DND-41 (cell line): ENCODE results near the gene PDXDC1.
"Not testable (repeated sequence)": the region's sequence is repeated elsewhere in the genome, so short reads cannot be mapped to it uniquely, and the experiment has no call there.

Source experiments
- ATAC-seq: fragments of 200-7000 bp; cut with Tn5 transposase; 3 replicates; pipeline ENCODE4 v1.9.1; 2021; ENCODE audit warnings: low read depth; ENCODE audit not compliant: insufficient read depth
- DNase-seq: peaks from one replicate; pipeline ENCODE4 v3.0.0-alpha.2; 2020
- H2AFZ ChIP-seq: 2 replicates; pipeline ENCODE4 v1.6.0; 2012; ENCODE audit warnings: low read depth, low read length
- H3K27ac ChIP-seq: 2 replicates; pipeline ENCODE4 v1.5.1; 2012; ENCODE audit warnings: low read length, inconsistent platforms
- H3K27me3 ChIP-seq: fragments of 200-600 bp; sonication (generic); 2 replicates; pipeline ENCODE4 v1.6.0; 2012; ENCODE audit warnings: low read length, mild to moderate bottlenecking, inconsistent platforms; ENCODE audit not compliant: insufficient read depth, poor library complexity
- H3K36me3 ChIP-seq: 2 replicates; pipeline ENCODE4 v1.5.1; 2012; ENCODE audit warnings: low read length, inconsistent platforms; ENCODE audit not compliant: insufficient read depth
- H3K4me1 ChIP-seq: 2 replicates; pipeline ENCODE4 v1.5.1; 2012; ENCODE audit warnings: mild to moderate bottlenecking, low read length; ENCODE audit not compliant: insufficient read depth
- H3K4me2 ChIP-seq: 2 replicates; pipeline ENCODE4 v1.6.0; 2012; ENCODE audit warnings: mild to moderate bottlenecking, moderate library complexity, low read length, inconsistent platforms; ENCODE audit not compliant: insufficient read depth
- H3K4me3 ChIP-seq, 2 experiments: fragments of 200-600 bp in 1 of 2; shearing (Covaris generic) in 1 of 2; 2 replicates each; pipeline ENCODE4 v1.5.1; 2012 to 2016; ENCODE audit warnings: inconsistent platforms in 2 of 2, low read length in 2 of 2, mild to moderate bottlenecking in 2 of 2, low read depth in 1 of 2, moderate library complexity in 1 of 2
- H3K79me2 ChIP-seq: 2 replicates; pipeline ENCODE4 v1.6.0; 2012; ENCODE audit warnings: low read length, inconsistent platforms; ENCODE audit not compliant: insufficient read depth
- H3K9ac ChIP-seq: 2 replicates; pipeline ENCODE4 v1.6.0; 2012; ENCODE audit warnings: low read depth, mild to moderate bottlenecking, inconsistent platforms, low read length, moderate library complexity
- H3K9me3 ChIP-seq: 2 replicates; pipeline ENCODE4 v1.5.1; 2012; ENCODE audit warnings: low read length, moderate library complexity, mild to moderate bottlenecking, inconsistent platforms; ENCODE audit not compliant: insufficient read depth, severe bottlenecking
- H4K20me1 ChIP-seq: 2 replicates; pipeline ENCODE4 v1.6.0; 2012; ENCODE audit warnings: low read length; ENCODE audit not compliant: insufficient read depth
- TF ChIP-seq, protein P1 (sequence below): IDR thresholded peaks from 2 replicates; pipeline ENCODE4 v1.5.1; 2012; ENCODE audit warnings: borderline replicate concordance, low read length, moderate library complexity, mild to moderate bottlenecking; ENCODE audit not compliant: poor library complexity, severe bottlenecking; ENCODE audit errors: extremely low read depth

PDXDC1 gene

DNA sequence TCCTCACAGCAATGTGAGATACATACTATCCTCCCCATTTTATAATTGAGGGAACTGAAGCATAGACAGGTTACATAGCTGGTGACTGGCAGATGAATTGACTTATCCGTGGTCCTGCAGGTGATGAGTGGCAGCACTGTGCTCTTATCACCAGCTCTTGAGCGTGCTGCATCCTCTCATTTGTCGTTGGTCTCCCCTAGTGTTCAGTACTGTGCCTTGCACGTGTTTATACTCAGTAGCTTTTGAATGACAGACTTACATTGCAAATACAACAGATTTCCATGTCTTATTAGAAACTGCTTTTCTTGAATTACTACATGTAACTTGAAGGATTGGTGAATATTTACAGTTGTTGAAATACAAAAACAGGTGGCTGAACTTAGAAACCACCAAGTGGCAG lies 47.4 kb downstream of the PDXDC1 start:
- not testable (repeated sequence) for H3K9me3 ChIP-seq, H3K4me1 ChIP-seq, H2AFZ ChIP-seq, H3K27ac ChIP-seq, H3K79me2 ChIP-seq, H3K9ac ChIP-seq, H3K4me3 ChIP-seq, H3K27me3 ChIP-seq, H3K4me2 ChIP-seq
- H3K36me3 ChIP-seq = peaks cover 53% of the 10 kb centered on the region
- TF ChIP-seq, protein P1, sequence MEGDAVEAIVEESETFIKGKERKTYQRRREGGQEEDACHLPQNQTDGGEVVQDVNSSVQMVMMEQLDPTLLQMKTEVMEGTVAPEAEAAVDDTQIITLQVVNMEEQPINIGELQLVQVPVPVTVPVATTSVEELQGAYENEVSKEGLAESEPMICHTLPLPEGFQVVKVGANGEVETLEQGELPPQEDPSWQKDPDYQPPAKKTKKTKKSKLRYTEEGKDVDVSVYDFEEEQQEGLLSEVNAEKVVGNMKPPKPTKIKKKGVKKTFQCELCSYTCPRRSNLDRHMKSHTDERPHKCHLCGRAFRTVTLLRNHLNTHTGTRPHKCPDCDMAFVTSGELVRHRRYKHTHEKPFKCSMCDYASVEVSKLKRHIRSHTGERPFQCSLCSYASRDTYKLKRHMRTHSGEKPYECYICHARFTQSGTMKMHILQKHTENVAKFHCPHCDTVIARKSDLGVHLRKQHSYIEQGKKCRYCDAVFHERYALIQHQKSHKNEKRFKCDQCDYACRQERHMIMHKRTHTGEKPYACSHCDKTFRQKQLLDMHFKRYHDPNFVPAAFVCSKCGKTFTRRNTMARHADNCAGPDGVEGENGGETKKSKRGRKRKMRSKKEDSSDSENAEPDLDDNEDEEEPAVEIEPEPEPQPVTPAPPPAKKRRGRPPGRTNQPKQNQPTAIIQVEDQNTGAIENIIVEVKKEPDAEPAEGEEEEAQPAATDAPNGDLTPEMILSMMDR = peak; percentile 66
- DNase-seq (peak; percentile 47), ATAC-seq (peak; percentile 95)
- peaks cover 21% of the 10 kb centered on the region; the same call in 1 of the 2 replicates for H4K20me1 ChIP-seq

DNA sequence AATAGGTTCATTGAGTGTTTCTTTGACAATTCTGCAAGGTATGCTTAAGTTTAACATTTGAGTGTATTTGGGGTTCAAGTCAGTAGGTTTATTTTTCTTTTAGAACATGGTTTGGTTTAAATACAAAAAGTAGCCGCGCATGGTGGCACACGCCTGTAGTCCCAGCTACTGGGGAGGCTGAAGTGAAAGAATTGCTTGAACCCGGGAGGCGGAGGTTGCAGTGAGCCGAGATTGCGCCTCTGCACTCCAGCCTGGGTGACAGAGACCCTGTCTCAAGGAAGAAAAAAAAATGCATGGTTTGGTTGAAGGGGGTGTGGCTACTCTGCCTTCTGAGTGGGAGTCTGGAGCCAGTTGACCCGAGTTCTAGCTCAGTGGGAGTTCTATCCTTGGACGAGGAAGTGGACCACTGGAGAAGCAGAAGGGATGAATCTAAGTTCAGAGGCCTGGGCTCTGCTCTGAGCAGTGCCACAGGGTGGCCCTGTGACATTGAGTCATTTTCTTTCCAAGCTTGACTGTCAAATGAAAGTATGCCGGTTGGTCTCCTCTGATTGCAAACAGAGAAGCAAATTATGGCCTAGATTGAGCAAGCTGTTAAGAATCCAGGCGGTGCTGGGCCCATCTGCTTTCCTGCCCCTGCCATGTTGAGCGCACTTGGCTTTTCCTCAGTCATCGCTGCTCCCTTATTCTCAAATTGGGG lies 48.7 kb downstream of the PDXDC1 start:
- Histone ChIP-seq H3K79me2 (peaks cover 11% of the 10 kb centered on the region; the same call in 1 of the 2 replicates), H4K20me1 (peaks cover 27% of the 10 kb centered on the region; the same call in 1 of the 2 replicates), H3K36me3 (peaks cover 57% of the 10 kb centered on the region)
- not testable (repeated sequence) for H3K4me2 ChIP-seq, H3K4me3 ChIP-seq, H3K4me1 ChIP-seq, H2AFZ ChIP-seq, DNase-seq, H3K9me3 ChIP-seq, ATAC-seq, H3K9ac ChIP-seq, H3K27ac ChIP-seq, H3K27me3 ChIP-seq

DNA sequence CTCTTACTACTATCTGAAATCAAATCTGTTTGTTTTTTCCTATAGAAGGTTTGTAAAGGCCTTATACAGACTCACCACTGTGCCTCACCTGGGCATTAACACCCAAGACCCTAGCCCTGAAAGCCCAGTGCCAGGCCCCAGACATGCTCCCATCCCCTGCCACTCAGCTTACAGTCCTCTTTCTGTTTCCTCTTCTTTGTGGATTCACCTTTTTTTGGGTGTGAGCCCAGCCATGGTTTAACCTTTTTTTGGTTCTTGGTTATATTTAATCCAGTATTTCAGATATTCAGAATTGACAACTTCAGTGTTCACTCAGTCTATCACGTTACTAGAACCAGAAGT lies 50.0 kb downstream of the PDXDC1 start:
- not testable (repeated sequence) for H3K27me3 ChIP-seq, H3K4me3 ChIP-seq, ATAC-seq, H3K4me2 ChIP-seq, H3K9ac ChIP-seq, DNase-seq, H3K27ac ChIP-seq, H3K4me1 ChIP-seq, H3K9me3 ChIP-seq, H2AFZ ChIP-seq
- Histone ChIP-seq H3K79me2 (peaks cover 22% of the 10 kb centered on the region), H4K20me1 (peaks cover 36% of the 10 kb centered on the region), H3K36me3 (peaks cover 55% of the 10 kb centered on the region)

DNA sequence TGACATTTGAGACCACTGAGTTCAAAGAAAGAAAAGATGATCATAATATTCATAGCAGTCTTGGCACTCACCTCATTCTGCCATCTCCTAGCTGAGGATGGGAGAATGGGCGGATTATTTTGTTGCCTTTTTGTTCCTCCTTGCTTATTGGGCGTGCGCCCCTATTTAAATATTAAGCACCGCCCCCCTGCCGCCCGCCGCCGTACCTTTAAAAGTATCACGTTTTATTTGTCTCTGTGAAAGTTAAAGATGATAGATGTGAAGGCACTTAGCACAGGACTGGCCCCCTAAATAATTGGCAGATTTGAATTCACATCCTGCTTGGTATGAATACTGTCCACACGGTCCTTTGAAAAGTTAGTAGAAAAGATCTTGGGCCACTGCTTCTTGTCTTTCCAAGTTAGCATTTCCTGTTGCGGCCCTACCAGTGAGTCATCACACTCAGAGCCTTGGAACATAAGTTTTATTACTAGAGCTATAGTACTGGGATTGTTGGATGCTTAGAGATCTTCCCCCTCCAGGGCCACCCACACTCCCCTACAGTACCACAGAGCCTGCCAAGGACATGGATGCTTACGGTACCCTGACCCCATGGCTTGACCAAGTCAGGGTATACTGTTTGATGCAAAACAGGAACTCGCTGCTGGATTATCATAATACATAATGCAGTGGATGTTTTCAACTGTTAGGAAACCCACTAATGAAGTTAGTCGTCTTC lies 50.6 kb downstream of the PDXDC1 start:
- Histone ChIP-seq H3K36me3 (peaks cover 57% of the 10 kb centered on the region), H4K20me1 (peaks cover 36% of the 10 kb centered on the region), H3K79me2 (peaks cover 22% of the 10 kb centered on the region)
- not testable (repeated sequence) for DNase-seq, H3K4me1 ChIP-seq, H3K27ac ChIP-seq, ATAC-seq, H2AFZ ChIP-seq, H3K4me3 ChIP-seq, H3K9ac ChIP-seq, H3K27me3 ChIP-seq, H3K9me3 ChIP-seq, H3K4me2 ChIP-seq

DNA sequence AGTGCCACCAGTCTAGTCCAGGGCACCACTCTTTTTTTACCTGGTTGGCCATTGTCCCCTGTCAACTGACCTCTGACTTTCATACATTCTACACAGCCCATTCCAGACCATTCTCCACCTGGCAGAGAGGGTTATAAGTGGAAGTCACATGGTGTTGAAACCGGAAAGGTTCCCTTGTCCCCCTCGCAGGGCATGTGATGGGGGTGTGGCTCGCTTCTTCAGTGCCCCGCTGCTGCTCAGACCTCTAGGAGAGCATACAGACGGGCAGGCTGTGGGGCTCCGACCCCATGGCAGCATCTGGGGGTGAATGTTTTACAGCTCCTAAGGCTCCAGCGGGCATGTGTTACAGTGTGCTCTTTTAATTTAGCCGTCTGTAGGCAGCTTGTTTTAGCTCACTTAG lies 52.2 kb downstream of the PDXDC1 start:
- H2AFZ ChIP-seq, H3K27me3 ChIP-seq, H3K4me1 ChIP-seq, ATAC-seq, H3K27ac ChIP-seq, H3K4me3 ChIP-seq, H3K9me3 ChIP-seq, H3K4me2 ChIP-seq, H3K9ac ChIP-seq, DNase-seq: not testable (repeated sequence)
- Histone ChIP-seq H3K36me3 (peaks cover 61% of the 10 kb centered on the region), H3K79me2 (peaks cover 22% of the 10 kb centered on the region), H4K20me1 (peaks cover 35% of the 10 kb centered on the region)

DNA sequence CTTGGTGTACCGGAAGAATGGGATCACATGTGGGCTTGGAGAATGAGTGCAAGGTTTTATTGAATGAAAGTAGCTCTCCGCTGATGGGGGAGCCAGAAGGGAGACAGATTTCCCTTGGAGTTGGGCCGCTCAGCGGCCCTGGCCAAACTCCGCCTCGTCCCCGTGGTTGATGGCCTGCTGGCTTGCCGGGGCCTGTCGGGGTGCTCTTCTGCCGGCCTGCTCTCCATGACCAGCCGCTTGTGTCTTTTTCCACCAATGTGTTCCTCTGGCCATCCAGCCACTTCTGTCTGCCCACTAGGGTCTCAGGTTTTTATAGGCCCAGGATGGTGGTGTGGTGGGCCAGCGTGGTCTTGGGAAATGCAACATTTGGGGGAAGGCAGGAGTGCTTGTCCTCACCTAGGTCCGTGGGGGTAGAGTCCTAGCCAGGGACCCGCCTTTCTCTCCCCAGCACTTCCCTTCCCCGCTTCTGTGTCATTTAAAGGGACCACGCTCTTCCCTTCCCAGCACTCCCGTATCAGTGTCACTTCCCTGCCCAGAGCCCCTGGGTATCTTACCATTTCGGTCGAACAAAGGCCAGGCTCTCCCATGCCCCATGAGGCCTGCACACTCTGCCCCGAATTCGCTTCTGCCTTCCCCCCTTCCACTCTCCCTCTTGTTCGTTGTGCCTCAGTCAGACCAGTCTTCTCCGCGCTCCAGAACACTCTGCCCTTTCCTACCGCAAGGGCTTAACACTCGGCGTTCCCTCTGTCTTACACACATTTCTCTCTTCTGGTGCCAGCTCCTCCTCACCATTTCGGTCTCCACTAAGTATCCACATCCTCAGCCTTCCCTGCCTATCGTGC lies 52.9 kb downstream of the PDXDC1 start:
- H3K4me3 ChIP-seq, H3K27me3 ChIP-seq, H3K27ac ChIP-seq, DNase-seq, H3K9me3 ChIP-seq, H3K4me2 ChIP-seq, H2AFZ ChIP-seq, H3K9ac ChIP-seq, ATAC-seq, H3K4me1 ChIP-seq: not testable (repeated sequence)
- Histone ChIP-seq H4K20me1 (peaks cover 31% of the 10 kb centered on the region), H3K36me3 (peaks cover 60% of the 10 kb centered on the region), H3K79me2 (peaks cover 22% of the 10 kb centered on the region)

DNA sequence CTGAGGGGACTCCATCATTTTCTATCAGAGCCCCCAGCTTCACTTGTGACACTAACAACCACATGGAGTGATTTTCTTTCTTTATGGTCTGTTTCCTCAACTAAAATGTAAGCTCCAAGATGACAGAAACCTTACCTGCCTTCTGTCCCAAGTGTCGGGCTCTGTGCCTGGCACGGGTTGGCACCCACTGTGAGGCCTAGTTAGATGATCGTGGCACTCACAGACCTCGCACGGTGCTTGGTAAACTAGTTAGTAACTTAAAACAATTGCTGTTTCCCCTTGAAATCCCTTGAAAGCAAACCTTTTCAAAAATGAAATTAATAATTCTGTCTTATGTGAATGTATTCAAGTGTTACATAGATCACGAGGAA lies 53.5 kb downstream of the PDXDC1 start:
- not testable (repeated sequence) for H3K9ac ChIP-seq, H2AFZ ChIP-seq, ATAC-seq, H3K4me2 ChIP-seq, H3K27ac ChIP-seq, DNase-seq, H3K27me3 ChIP-seq, H3K9me3 ChIP-seq, H3K4me1 ChIP-seq, H3K4me3 ChIP-seq
- H4K20me1 ChIP-seq = peaks cover 31% of the 10 kb centered on the region
- peaks cover 60% of the 10 kb centered on the region for H3K36me3 ChIP-seq
- peaks cover 22% of the 10 kb centered on the region for H3K79me2 ChIP-seq
